ENCODE measurements around the gene GRB14. TPM values are rescaled to one million over a fixed set of nuclear protein-coding genes. Genes with fewer than 3 reads are reported as not detected.

The GRB14 gene
- total RNA-seq = 1.3 TPM in 1 of 2 replicates, not detected in the other

GRCh38 chr2:164620873-164621763, at the start of gene GRB14:
Gene GRB14 (minus strand): TSS chr2:164621482. CDS start chr2:164621309, 173 bp downstream.

Other genes starting within 250 kb of the GRB14 start
- 0.56 and 4.3 TPM in 2 replicates for gene COBLL1, start 220.3 kb upstream of the GRB14 start, total RNA-seq